Smooth muscle cell (in vitro differentiated cells): Measurements from ENCODE around the gene SLC25A42. TPM values are rescaled to one million over a fixed set of nuclear protein-coding genes. Genes with fewer than 3 reads are reported as not detected.

Source experiments
- DNase-seq: peaks from one replicate; lab custom pipeline; 2025; ENCODE audit not compliant: unreplicated experiment; lab: John Stamatoyannopoulos, UW
- H2AFZ ChIP-seq: fragments of 200-600 bp; sonication (generic); 2 replicates; pipeline ENCODE4 v1.6.0; 2016; ENCODE audit warnings: antibody characterized with exemption, low read depth, mild to moderate bottlenecking
- H3F3A ChIP-seq: fragments of 200-600 bp; sonication (generic); 2 replicates; pipeline ENCODE4 v1.6.0; 2017; ENCODE audit warnings: antibody characterized with exemption, low read depth
- H3K27ac ChIP-seq: fragments of 200-600 bp; sonication (generic); 2 replicates; pipeline ENCODE4 v1.5.1; 2016; ENCODE audit warnings: low read depth, mild to moderate bottlenecking
- H3K27me3 ChIP-seq: fragments of 200-600 bp; sonication (generic); 2 replicates; pipeline ENCODE4 v1.6.1; 2016; ENCODE audit warnings: low read depth, mild to moderate bottlenecking
- H3K36me3 ChIP-seq: fragments of 200-600 bp; sonication (generic); 2 replicates; pipeline ENCODE4 v1.5.1; 2016; ENCODE audit warnings: low read depth
- H3K4me1 ChIP-seq: fragments of 200-600 bp; sonication (generic); 2 replicates; pipeline ENCODE4 v1.5.1; 2016; ENCODE audit warnings: low read depth
- H3K4me2 ChIP-seq: fragments of 200-600 bp; sonication (generic); 2 replicates; pipeline ENCODE4 v1.6.0; 2016; ENCODE audit warnings: mild to moderate bottlenecking
- H3K4me3 ChIP-seq: fragments of 200-600 bp; sonication (generic); 2 replicates; pipeline ENCODE4 v1.5.1; 2016; ENCODE audit warnings: mild to moderate bottlenecking
- H3K79me2 ChIP-seq: fragments of 200-600 bp; sonication (generic); 2 replicates; pipeline ENCODE4 v1.6.0; 2016; ENCODE audit warnings: low read depth, mild to moderate bottlenecking
- H3K9ac ChIP-seq: fragments of 200-600 bp; sonication (generic); 2 replicates; pipeline ENCODE4 v1.6.0; 2016; ENCODE audit warnings: low read depth
- H3K9me3 ChIP-seq: fragments of 200-600 bp; sonication (generic); replicated peaks from 2 replicates; pipeline ENCODE4 v1.5.1; 2016; ENCODE audit warnings: low read depth
- H4K20me1 ChIP-seq: fragments of 200-600 bp; sonication (generic); 2 replicates; pipeline ENCODE4 v1.6.0; 2016; ENCODE audit warnings: low read depth
- CTCF ChIP-seq: fragments of 200-600 bp; sonication (generic); IDR thresholded peaks from 2 replicates; pipeline ENCODE4 v1.5.1; 2017; ENCODE audit warnings: borderline replicate concordance, mild to moderate bottlenecking, antibody characterized with exemption; ENCODE audit not compliant: insufficient read depth, poor library complexity, severe bottlenecking
- WGBS: methylation state at CpG from one replicate; pipeline ENCODE4 v1.1.7; 2016; ENCODE audit warnings: low lambda C conversion rate; 5-methylcytosine and 5-hydroxymethylcytosine counted together
- polyA plus RNA-seq: library from polyadenylated mRNA; unstranded; fragments of >200 nt; fragmentation: Nextera tagmentation; extraction: Ambion mirVana; gene quantifications from 2 replicates; pipeline ENCODE4 v1.2.1, GENCODE V29; 2016
- total RNA-seq: library from RNA; depleted of rRNA; stranded (reverse); fragments of >200 nt; gene quantifications from 2 replicates; pipeline ENCODE4 v1.2.3, GENCODE V29; 2014

SLC25A42 gene
- total and polyA plus RNA-seq, 2 experiments from 2014 or later, result 8.1 to 18.9 TPM

- H3K4me3 ChIP-seq, result no peak overlapping the region
- no peaks in the 10 kb centered on the region for H3K27me3 ChIP-seq
- no peaks in the 10 kb centered on the region for H3K9me3 ChIP-seq
- H3K4me1 ChIP-seq, result no peaks in the 10 kb centered on the region
- no peak overlapping the region for H2AFZ ChIP-seq
- no peaks in the 10 kb centered on the region for H3K79me2 ChIP-seq
- peaks cover 28% of the 10 kb centered on the region for H4K20me1 ChIP-seq
- no peak for DNase-seq
- H3K27ac ChIP-seq, result no peak overlapping the region
- TF ChIP-seq CTCF, result no peak
- H3F3A ChIP-seq, result no peaks in the 10 kb centered on the region
- H3K36me3 ChIP-seq, result no peaks in the 10 kb centered on the region
- no peak overlapping the region for H3K4me2 ChIP-seq
- 91% methylated on average over 7 of the region's 10 CpGs for WGBS
- no peak overlapping the region for H3K9ac ChIP-seq
These were observed 19.8 kb downstream of the SLC25A42 start for GRCh38 chr19:19083413-19084178.

- no peak for DNase-seq
- Histone ChIP-seq H3K9me3 (no peaks in the 10 kb centered on the region), H3K36me3 (no peaks in the 10 kb centered on the region), H3F3A (no peaks in the 10 kb centered on the region), H4K20me1 (peaks cover 4% of the 10 kb centered on the region), H3K27me3 (no peaks in the 10 kb centered on the region), H3K4me3 (no peak overlapping the region), H2AFZ (no peak overlapping the region), H3K9ac (no peak overlapping the region), H3K4me1 (no peaks in the 10 kb centered on the region), H3K4me2 (no peak overlapping the region), H3K79me2 (no peaks in the 10 kb centered on the region), H3K27ac (no peak overlapping the region)
- 88% methylated on average over 2 of the region's 2 CpGs for WGBS
- TF ChIP-seq CTCF, result no peak
These were observed 23.9 kb downstream of the SLC25A42 start for GRCh38 chr19:19087676-19088075.

- Histone ChIP-seq H3K79me2 (no peaks in the 10 kb centered on the region), H3K4me3 (no peak overlapping the region), H3K27ac (no peak overlapping the region), H3K9me3 (no peaks in the 10 kb centered on the region), H2AFZ (no peak overlapping the region), H3K9ac (no peak overlapping the region), H4K20me1 (peaks cover 13% of the 10 kb centered on the region), H3K27me3 (no peaks in the 10 kb centered on the region), H3K4me2 (no peak overlapping the region), H3F3A (no peaks in the 10 kb centered on the region), H3K36me3 (no peaks in the 10 kb centered on the region), H3K4me1 (no peaks in the 10 kb centered on the region)
- no peak for TF ChIP-seq CTCF
- 91% methylated on average over 7 of the region's 7 CpGs for WGBS
- no peak for DNase-seq
These were observed 30.7 kb downstream of the SLC25A42 start for GRCh38 chr19:19094513-19094912.

DNA sequence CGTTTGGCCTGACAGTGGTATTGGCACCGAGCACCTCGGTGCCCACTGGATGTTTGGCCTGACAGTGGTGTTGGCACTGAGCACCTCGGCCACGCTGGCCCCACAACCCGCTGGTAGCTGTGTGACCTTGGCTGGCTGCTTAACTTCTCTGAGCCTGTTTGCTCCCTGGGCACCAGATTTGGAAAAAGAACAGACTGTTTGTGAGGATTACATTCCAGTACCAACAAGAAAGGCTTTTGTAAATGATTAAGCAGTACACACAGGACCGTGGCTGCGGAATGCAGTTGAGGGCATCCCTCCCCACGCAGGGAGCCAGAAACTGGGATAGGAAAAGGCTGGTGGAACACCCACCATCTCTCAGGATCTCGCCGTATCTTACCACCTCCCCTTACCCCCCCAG, 31.9 kb downstream of the SLC25A42 start:
- no peak overlapping the region for H3K9ac ChIP-seq

More for the DNA sequence above, 31.9 kb downstream of the SLC25A42 start:
- H3K4me2 ChIP-seq, result no peak overlapping the region
- H3K9me3 ChIP-seq, result no peaks in the 10 kb centered on the region
- H3K4me3 ChIP-seq, result no peak overlapping the region
- no peak overlapping the region for H2AFZ ChIP-seq
- TF ChIP-seq CTCF, result no peak
- H3K36me3 ChIP-seq, result no peaks in the 10 kb centered on the region
- 88% methylated on average over 11 of the region's 11 CpGs for WGBS
- peaks cover 13% of the 10 kb centered on the region for H4K20me1 ChIP-seq
- no peaks in the 10 kb centered on the region for H3F3A ChIP-seq
- H3K27ac ChIP-seq, result no peak overlapping the region
- H3K79me2 ChIP-seq, result no peaks in the 10 kb centered on the region
- no peaks in the 10 kb centered on the region for H3K27me3 ChIP-seq
- no peaks in the 10 kb centered on the region for H3K4me1 ChIP-seq
- no peak for DNase-seq
